Suppressor macrophage treated with lipopolysaccharide for 1 hour (primary cell): ENCODE data around the gene ROR2.
A peak's percentile ranks its signal among the peaks of the same experiment; 100 is the strongest.

Experiments used
- DNase-seq, 3 donors: peaks; one replicate each; pipeline ENCODE4 v3.0.0-alpha.2; 2020 to 2022

ROR2 gene

DNA sequence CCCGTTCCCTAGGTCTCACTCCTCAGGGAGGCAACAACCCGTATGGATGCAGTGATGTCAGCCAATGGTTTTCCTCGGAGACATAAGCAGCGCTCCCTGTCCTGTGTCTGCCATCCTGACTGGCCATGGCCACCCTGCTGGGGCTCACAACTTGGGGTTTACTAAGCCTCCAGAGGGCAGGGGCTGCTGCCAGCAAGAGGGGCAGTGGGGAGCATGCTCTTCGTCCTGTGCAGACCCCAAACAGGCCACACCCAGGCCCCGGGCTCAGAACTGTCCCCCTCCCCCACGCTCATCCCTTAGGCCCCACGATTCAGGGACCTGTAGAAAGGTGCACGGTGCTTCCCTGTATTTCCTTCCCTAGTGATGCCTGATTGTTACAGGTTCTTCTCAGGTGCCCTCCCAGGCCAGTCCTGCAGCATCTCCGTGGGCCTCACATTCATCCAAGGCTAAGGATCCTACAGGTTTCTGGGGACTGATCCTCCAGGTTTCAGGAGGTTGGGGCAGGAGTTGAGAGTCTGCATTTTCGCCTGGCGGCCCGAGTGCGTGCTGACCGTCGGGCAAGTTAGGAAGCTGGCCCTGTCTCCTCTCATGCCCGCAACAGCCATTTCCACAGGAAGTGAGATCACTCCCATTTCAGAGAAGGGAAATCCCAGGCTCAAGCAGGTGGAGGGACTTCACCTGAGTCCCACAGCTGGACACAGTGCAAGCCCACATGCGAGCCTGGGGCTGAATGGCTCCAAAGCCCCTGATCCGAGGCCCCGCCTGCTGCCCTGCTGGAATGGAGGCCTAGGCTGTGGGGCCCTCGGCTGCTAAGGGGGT, 217.6 kb downstream of the ROR2 start:
- DNase-seq, result no peak

DNA sequence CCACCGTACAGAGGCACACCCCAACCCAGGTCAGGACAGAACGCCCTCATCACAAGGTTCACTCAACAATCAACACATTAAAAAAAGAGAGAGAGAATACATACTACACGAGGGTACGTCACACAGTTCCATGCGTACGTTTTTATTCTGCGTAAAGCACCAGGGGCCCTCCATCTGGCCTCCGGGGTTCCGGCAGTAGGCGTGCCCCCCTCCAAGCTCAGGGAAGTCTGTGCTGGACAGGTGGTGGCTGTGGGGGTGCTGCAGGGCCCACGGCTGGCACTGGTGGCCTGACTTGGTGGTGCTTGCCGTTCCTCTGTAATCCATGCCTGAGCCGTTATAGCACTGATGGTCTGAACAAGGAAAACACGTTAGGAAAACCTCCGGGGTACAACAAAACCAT, 219.2 kb downstream of the ROR2 start:
- DNase-seq, result no peak

DNA sequence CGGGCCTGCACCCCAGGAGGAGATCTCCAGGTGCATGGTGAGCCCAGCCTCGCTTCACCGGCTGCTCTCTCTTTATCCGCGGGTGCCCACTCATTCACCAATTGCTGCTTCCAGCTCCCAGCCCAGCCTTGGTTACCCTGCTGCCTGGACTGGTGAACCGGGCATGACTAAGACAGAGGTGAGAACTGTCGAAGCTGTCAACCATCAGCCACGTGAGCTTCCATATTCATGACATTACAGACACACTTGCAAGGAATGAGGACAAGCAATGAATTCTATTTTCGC, 220.5 kb downstream of the ROR2 start:
- DNase-seq, result no peak

DNA sequence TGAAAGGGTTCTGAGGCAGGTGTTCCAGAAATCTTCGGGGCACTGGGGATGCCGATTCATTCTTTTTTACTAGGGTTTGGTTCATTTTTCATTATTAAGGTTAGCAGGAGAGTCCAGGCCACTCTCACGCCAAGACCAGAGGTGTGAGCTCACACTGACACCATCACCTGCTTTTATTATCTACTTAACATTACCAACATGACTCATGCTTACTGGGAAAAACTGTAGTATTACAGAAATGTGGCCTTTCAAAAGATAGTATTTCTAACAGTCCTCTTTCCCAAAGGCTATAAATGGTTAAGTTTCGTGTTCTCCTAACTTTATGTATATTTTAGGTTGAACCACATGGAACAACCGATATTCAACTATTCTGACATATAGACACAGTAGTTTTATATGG, 222.1 kb downstream of the ROR2 start:
- DNase-seq, result no peak

DNA sequence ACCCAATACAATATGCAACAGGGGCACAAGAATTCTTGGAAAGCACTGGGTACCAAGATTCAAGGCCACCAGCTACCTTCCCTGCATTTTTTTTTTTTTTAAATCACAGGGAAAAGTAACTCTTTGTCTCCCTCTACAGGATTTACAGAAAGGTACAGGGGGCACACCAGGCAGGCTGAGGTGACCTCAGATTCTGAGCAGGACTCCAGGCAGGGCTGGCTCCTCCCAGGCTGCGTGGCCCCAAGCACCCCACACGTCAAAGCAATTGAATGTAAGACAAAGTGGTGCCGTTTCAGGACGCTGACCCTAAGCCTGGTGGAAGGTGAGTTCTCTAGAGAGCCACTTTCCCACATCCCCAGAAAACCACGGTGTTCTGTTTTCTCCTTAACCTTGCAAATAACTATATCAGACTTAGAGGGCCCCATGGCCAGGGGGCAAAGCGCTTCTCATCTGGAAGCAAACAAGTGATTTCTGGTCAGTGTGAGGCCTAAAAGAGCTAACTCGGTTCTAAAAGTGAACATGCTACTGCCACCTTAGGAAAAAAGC, 222.6 kb downstream of the ROR2 start:
- peak; percentile 57 to 73 (median 61) for DNase-seq

DNA sequence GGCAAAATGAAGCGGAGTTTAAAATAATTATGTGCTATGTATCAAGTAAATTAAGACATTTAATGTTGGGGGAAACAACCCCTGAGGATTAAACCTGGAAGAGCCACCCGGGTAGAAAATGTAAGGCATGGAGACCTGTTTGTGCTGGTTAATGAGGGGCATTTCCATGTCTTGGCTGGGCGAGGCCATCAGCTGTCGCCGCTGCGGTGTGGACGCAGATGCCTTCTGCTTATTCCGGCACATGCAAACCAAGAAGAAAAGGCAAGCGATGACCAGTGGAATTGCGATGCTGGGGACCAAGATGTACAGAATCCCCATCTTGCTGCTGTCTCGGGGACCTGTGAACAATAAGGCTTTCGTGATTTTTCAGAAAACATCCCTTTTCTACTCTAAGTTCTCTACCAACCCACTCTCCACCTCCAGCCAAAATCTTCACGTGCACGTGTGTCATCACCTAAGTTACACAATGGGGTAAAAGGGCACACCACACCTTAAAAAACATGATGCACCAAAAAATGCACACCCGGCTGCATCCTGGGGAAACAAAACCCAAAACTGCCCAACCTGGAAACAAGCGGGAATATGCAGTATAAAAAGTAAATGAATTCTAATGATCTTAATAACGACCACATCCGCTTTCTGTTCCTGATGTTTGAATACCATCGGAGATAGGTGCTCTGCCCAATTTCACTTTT, 223.5 kb downstream of the ROR2 start:
- DNase-seq, result no peak

DNA sequence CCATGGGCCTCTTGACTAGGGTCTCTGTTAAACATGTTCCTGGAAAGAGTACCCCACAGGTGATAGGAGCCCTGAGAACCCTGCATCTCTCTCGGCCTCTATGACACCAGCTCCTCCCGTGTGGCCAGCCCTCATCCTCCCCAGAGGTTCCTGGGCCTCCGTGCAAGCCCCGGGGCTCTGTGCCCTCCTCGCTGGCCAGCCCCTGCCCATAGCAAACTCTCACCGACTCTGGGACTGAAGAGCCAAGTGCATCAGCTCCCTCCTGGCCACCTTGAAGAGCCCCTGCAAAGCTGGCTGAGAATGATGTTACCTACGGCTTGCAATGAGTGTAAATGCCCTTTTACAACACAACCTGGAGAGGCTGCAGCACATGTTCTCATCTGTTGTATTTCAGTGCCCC, 224.4 kb downstream of the ROR2 start:
- no peak for DNase-seq

DNA sequence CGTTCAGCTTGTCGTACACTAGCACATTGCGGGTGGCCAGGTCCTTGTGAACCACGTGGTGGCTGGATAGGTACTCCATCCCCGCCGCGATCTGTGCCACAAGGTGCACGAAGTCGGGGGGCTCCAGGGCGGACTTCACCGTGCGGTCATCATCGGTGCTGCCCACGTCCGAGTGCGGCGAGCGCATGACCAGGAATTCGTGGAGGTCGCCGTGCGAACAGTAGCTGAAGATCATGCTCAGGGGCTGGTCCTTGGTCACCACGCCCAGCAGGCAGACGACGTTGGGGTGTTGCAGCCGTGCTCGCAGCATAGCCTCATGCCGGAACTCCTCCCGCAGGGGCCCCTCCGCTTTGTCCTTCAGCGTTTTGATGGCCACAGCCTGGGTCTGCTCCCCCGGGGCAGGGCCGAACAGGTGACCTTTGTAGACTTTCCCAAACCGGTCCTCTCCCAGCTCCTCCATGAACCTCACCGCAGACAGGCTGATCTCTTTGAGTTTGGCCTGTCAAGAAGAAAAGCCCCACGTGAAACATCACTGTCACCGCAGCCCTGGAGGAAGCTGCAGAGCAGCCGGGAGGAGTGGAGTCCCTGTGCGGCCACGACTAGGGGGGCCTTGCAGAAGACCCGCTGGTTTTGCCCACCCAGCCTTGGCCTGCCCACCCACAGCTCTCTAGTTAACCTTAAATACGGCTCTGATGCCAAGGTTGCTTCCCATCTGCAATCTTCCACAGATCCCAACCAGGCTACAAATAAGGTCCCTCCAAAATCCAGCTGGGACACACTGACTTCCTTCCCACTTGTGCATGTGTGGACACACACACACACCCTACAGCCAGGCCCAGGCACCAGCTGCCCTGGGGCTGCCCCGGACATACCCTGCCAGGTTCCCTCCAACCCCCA, 225.2 kb downstream of the ROR2 start:
- DNase-seq, result no peak

DNA sequence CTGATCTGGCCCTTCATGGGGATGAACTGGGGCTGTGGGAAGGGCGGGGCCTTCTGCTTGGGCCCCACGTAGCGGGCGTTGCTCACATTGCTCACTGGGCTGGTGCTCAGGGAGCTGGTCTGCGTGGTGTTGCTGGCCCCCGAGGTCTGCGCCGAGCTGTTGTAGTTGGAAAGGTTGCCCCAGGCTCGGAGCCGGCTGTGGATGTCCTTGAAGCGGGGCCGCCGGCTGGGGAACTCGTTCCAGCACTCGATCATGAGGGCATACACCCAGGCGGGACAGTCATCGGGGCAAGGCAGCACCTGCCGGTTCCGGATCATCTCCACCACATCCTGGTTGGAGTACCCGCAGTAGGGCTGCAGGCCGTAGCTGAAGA, 226.0 kb downstream of the ROR2 start:
- DNase-seq, result no peak

DNA sequence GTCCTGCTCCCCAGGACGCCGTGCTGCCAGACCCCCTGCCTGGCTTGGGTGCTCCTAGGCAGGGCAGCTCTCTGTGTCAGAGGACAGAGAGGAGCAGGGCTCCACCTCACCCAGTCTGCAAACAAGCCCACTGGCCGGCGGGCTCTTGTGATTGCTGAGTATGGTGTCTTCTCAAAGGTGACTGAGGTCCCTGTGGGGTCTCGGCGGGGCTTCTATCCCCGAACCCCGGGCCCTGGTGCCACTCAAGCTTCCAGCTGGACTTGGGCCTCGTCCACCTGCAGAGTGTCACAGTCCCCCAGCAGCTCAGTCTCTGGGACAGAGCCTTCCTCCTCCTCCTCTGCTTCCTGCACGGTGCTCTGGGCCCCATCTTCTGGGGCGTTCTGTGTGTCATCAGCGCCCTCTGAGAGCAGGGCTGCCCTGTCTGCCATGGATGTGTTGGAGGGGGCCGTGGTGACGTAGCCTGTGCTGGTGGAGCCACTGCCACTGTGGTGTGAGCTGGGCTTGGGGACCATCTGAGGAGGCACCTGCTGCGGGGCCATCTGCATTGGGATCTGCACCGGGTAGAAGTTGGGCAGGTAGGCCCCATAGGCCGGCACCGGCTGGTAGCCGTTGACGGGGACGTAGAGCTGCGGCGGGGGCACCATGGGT, 226.5 kb downstream of the ROR2 start:
- DNase-seq, result no peak

DNA sequence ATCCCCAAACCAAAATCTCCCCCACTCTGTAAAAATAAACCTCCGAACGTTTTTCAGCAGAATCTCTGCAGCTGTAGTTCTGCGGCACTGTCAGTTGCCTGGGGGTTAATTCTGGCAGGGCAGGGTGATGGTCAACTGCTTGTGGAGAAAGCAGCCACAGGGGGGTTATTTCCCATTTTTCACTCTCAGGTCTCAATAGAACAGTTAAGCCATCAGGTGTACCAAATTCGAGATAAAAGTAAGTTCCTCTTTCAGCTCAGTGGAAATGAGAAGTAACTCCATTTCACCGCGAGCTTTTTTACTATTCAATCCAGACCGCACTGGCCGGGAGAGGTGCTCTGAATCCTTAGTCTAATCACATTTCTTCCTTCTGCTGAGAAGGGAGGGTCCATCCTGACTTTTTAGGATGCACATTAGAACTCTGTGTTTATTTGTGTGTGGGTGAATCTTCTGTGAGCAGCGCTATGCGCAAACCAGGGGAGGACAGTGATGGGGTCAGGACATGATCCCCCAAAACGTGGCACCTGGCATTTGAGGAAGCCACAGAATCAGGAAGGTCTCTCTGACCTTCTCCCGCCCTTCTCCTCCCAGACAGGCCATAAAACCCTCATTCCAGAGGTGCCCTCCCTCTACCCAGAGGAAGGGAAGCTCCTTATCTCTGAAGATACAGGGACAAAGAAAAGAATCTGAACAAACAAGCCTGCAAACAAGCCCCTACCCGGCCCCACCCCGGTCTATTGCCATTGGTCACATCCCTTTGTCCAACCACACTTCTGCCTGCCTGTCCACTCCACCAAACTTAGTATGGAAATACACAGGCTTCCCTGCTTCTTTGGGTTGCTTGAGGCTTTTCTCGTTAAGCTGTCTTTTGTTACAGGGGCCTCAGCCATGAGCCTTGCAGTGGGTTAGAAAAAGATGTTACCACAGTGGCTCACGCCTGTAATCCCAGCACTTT, 229.0 kb downstream of the ROR2 start:
- DNase-seq, result no peak

DNA sequence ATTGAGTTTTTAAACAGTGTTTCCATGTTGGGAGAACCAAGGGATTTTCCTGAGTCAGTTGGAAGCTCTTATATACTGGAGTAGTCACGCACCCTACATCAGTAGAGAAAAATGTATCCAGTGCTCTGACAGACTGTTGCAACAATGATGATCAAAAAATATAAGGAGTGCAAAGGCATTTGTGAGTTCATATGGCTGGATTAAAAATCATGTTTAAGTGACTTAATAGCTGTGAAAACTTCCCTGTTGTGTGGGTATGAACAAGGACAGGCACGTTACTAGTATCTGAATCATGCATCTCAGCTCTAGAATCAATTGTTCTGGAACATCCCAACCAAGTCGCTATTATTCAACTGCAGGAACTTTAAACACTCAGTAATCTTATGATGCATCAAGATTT, 229.7 kb downstream of the ROR2 start:
- no peak for DNase-seq

DNA sequence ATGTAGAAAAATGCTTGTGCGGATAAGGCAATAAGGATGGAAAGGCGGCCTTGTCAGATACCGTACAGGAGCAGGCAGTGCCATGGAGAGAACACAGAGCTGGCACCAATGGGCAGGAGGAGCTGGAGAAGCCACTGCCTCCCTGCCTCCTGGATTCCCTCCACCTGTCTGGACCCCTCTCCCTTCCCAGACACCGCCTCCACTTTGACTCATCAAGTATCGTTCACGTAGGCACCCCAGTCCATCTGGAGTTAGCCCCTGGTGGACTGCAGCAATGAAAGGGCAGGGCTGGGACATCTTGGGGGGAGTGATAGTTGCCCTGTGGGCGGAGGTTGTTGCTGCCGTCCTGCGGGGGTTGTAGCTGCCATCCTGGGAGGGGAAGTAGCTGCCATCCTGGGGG, 232.0 kb downstream of the ROR2 start:
- DNase-seq, result no peak

DNA sequence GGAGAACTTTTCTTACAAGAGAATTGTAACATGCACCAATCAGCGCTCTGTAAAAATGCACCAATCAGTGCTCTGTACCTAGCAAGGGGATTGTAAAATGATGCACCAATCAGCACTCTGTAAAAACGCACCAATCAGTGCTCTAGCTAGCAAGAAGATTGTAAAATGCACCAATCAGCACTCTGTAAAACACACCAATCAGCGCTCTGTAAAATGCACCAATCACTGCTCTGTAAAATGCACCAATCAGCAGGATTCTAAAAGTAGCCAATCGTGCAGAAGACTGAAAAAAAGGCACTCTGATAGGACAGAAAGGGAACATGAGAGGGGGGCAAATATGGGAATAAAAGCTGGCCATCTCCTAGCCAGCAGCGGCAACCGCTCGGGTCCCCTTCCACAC, 233.2 kb downstream of the ROR2 start:
- DNase-seq, result no peak

DNA sequence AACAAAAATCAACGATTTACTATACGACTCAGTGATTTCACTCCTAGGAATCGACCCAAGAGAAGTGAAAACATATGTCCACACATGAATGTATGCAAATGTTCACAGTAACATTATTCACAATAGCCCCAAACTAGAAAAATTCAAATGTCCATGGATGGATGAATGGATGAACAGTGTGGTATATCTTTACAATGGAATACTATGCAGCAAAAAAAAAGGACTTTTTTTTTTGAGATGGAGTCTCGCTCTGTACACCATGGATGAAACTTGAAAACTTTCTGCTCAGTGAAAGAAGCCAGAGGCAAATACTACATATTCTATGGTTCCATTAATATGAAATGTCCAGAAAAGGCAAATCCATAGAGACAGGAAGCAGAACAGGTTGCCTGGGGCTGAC, 233.8 kb downstream of the ROR2 start:
- DNase-seq, result no peak

DNA sequence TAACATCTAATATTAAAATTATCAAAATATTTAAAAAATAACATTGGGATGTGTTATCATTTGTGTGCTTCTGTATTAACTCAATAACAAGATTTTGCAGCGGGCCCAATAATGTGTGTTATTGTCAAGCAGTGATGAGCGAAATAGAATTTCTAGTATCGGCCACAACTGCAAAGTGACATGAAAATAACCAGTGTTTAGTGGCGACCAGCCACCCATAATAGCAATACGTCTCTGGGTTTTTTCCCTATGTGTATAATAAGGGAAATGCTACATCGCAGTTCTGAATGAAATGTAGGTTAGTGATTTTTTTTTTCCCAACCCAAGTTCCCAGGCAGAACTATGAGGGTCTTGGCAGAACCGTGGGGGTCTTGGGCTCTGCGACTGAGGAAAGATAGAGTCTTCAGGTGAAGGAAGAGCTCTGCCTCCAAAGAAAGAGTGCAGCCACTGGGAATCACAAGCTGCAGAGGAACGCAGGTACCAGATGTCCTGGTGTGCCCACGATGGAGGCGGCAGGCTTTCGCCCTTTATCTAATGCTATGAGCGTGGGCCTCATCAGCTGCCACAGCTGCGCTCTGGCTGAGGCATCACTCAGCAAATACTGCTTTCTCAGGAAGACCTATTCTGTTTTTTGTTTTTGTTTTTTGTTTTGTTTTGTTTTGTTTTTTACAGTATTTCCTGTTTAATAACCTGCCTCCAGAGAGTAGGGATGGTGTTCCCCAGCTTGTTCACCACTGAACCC, 235.0 kb downstream of the ROR2 start:
- no peak for DNase-seq

DNA sequence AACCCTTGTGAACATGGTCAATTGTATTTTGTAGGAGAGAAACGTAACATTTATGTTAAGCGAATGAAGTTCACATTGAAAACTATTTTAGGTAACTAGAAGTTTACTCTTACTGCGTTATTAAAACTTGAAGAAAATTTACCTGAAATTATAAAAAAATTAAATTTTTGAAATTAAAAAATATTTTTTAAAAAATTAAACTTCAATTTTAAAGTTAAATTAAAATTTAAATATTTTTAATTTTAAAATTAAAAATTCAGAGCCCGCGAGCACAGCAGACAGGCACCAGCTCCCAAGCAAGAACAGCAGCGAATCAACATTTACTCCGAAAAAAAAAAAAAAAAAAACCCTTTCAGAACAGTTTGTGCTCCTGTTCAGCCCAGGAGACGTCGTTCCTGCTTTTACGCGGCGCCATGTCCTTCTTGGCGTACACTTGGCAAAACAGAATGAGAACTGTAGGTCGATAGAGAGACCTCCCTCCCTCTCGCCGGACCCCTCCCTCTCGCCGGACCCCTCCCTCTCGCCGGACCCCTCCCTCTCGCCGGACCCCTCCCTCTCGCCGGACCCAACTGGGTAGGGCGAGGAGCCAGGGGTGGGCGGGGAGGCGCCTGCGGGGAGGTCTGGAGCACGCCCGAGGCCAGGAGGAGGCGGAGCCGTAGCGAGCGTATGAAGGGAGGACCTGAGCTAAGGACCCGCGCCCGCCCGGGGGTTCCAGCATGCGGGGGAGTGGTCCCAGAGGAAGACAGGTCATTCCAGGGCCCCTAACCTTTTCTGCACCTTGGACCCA, 235.8 kb downstream of the ROR2 start:
- peak; percentile 28 to 65 (median 40) for DNase-seq

DNA sequence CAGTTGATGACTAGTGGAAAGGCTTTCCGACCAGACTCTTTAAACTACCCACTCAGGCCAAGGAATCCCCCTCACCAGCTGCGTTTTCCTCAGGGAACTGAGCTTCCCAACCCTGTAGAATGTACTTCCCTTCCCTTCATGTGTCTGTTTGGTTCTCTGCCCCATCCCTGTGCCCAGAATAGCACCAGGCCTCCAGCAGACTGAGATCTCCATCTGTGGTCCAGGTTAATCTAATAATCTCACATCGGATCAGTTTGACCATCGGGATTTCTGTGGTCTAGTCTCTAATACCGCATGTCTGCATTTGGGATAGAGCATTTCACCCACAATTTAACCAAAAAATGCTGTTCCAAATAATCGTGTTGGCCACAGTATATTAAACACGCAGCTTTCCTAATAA, 237.2 kb downstream of the ROR2 start:
- DNase-seq, result no peak

DNA sequence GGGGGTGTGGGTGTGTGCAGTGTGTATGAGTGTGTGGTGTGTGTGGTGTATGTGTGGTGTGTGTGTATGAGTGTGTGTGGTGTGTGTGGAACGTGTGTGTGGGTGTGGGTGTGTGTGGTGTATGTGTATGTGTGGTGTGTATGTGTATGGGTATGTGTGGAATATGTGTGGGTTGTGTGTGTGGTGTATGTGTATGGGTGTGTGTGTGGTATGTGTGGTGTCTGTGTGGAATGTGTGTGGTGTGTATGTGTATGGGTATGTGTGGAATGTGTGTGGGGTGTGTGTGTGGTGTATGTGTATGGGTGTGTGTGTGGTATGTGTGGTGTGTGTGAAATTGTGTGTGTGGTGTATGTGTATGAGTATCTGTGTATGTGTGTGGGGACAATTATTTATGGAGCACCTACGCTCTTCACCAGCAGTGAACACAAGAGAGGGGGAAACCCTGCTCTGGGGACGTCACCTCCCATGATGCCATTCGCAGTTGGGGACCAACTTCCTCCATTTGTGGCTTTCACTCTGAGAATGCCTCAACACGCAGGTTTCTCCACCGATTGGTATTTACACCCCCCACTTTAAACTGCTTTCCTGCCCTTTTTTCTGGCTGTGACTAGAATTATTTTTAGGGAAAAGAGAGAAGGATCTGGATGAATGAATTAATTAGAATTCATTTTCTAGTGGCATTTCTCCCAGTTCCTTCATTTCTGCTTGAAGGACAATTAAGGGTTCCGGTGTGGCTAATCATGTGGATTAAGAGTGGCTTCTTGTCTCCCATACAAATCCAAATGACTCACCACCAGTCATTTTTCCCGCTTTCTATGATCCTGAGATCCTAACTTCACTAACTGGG, 238.1 kb downstream of the ROR2 start:
- peak; percentile 83 to 86 (median 83) for DNase-seq
